Measurements from ENCODE around the gene TESK1.

GRCh38 chr9:35635730-35636129 is 30.7 kb downstream of the TESK1 start:
- TF ChIP-seq CTCF (IDR thresholded peaks at IDR 0.05; ENCODE audit: low read length) (no peak), EZH2 (IDR thresholded peaks at IDR 0.05; ENCODE audit: borderline replicate concordance, low read length) (no peak)
